Prostate gland (tissue), 2 donors: ENCODE measurements around the gene BTBD2.

Source experiments
- POLR2A ChIP-seq: fragments of 450-650 bp; IDR thresholded peaks from one replicate; pipeline ENCODE4 v1.6.1; 2016; ENCODE audit warnings: antibody characterized with exemption, mild to moderate bottlenecking
- POLR2AphosphoS5 ChIP-seq: sonication (generic); formaldehyde crosslinking; IDR thresholded peaks from one replicate; pipeline ENCODE4 v1.6.1; 2017; ENCODE audit warnings: antibody characterized with exemption
- TF ChIP-seq, protein P1 (sequence below), 4 experiments: fragments of 200-600 bp in 2 of 4; fragments of 450-650 bp in 2 of 4; sonication (generic) in 2 of 4; IDR thresholded peaks; 1 replicate in 3 of 4; 2 replicates in 1 of 4; pipeline ENCODE4 v1.5.1; 2016 to 2019; ENCODE audit warnings: antibody characterized with exemption in 4 of 4, mild to moderate bottlenecking in 2 of 4, moderate library complexity in 2 of 4

DNA sequence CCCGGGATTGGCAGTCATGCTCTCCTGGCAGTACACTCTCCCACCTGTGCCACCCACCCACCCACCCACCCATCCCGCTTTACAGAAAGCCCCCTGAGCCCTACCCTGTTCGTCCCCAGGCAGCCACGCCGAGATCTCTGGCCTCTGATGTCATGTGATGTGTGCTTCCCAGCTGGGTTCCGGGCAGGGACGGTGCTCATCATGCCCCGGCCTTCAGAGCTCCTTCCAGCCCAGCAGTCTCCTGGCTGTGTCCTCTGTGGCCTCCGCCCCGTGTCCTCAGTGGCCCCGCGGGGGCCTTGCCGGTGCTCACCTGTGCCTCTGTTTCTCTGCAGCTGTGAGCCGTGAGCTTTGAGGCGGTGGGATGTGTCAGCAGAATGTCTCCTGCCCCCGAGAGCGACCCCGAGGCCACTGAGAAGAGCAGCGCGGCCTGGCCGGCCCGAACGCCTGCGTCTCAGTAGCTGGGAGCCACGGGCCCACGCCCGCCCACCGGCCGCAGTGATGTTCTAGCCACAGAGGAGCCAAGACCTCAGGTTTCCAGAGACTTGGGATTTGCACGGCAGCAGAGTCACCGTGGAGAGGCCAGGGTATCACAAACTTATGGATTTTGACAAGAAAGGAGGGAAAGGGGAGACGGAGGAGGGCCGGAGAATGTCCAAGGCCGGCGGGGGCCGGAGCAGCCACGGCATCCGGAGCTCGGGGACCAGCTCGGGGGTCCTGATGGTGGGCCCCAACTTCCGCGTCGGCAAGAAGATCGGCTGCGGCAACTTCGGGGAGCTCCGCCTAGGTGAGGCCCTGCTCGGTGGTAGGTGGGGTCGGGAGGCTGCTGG, 46.1 kb downstream of the BTBD2 start:
- no peak for TF ChIP-seq POLR2AphosphoS5
- TF ChIP-seq POLR2A = no peak
- TF ChIP-seq, protein P1, sequence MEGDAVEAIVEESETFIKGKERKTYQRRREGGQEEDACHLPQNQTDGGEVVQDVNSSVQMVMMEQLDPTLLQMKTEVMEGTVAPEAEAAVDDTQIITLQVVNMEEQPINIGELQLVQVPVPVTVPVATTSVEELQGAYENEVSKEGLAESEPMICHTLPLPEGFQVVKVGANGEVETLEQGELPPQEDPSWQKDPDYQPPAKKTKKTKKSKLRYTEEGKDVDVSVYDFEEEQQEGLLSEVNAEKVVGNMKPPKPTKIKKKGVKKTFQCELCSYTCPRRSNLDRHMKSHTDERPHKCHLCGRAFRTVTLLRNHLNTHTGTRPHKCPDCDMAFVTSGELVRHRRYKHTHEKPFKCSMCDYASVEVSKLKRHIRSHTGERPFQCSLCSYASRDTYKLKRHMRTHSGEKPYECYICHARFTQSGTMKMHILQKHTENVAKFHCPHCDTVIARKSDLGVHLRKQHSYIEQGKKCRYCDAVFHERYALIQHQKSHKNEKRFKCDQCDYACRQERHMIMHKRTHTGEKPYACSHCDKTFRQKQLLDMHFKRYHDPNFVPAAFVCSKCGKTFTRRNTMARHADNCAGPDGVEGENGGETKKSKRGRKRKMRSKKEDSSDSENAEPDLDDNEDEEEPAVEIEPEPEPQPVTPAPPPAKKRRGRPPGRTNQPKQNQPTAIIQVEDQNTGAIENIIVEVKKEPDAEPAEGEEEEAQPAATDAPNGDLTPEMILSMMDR (IDR thresholded peaks at IDR 0.05) = no peak
